Stomach (tissue), 9 donors: ENCODE results near the gene SOCS3. TPM values are rescaled to one million over a fixed set of nuclear protein-coding genes. Genes with fewer than 3 reads are reported as not detected.

Source experiments
- DNase-seq, 2 donors: peaks; one replicate each; pipeline versions ENCODE4 v3.0.0 to v3.0.0-alpha.2; 2013 to 2019
- H3K27ac ChIP-seq, 5 donors: fragments of 200-600 bp in 4 of 5; sonication (generic) in 4 of 5; one replicate each; pipeline ENCODE4 v1.5.1; 2013 to 2019; ENCODE audit warnings: mild to moderate bottlenecking in 1 of 5, moderate library complexity in 1 of 5
- H3K27me3 ChIP-seq, 3 donors: fragments of 200-600 bp; sonication (generic); one replicate each; pipeline ENCODE4 v1.5.1; 2017 to 2019; ENCODE audit warnings: mixed run types in 1 of 3
- H3K36me3 ChIP-seq, 4 donors: fragments of 200-600 bp; sonication (generic); 1 replicate in 3 of 4; 2 replicates in 1 of 4; pipeline ENCODE4 v1.5.1; 2016 to 2019
- H3K4me1 ChIP-seq, 4 donors: fragments of 200-600 bp; sonication (generic); one replicate each; pipeline ENCODE4 v1.5.1; 2016 to 2019
- H3K4me3 ChIP-seq, 4 donors: fragments of 200-600 bp; sonication (generic) in 3 of 4; one replicate each; pipeline ENCODE4 v1.5.1; 2016 to 2019; ENCODE audit warnings: mild to moderate bottlenecking in 1 of 4
- H3K9me3 ChIP-seq, 4 donors: fragments of 200-600 bp; sonication (generic); one replicate each; pipeline ENCODE4 v1.5.1; 2016 to 2019
- EP300 ChIP-seq: sonication (generic); formaldehyde crosslinking; IDR thresholded peaks from one replicate; pipeline ENCODE4 v1.6.1; 2017; ENCODE audit warnings: antibody characterized with exemption
- POLR2A ChIP-seq, 4 donors: fragments of 450-650 bp; IDR thresholded peaks; one replicate each; pipeline ENCODE4 v1.6.1; 2016; ENCODE audit warnings: antibody characterized with exemption in 4 of 4, control low read depth in 2 of 4, mild to moderate bottlenecking in 1 of 4, moderate library complexity in 1 of 4
- POLR2AphosphoS5 ChIP-seq, 3 donors: sonication (generic); formaldehyde crosslinking; IDR thresholded peaks; one replicate each; pipeline ENCODE4 v1.6.1; 2016; ENCODE audit warnings: antibody characterized with exemption in 3 of 3
- WGBS, 5 donors: extraction: QIAGEN DNeasy Blood & Tissue Kit in 3 of 5; methylation state at CpG; one replicate each; pipeline versions ENCODE4 v1.1.5 to v1.1.7; 2013 to 2018; 5-methylcytosine and 5-hydroxymethylcytosine counted together
- intact Hi-C: fragments of 100-400 bp; cut with DNase I; formaldehyde crosslinking; loops from one replicate; pipeline ENCODE4 v1.15.1; 2023; ENCODE audit warnings: low total_unique reads
- polyA plus RNA-seq, 3 donors: library from polyadenylated mRNA; stranded (reverse); fragments of 200-250 nt; gene quantifications; one replicate each; pipeline ENCODE4 v1.2.3, GENCODE V29; 2013
- total RNA-seq, 5 donors: library from RNA; depleted of rRNA; stranded (reverse); fragments of >200 nt; gene quantifications; one replicate each; pipeline versions ENCODE4 v1.1.0 to v1.2.3, GENCODE V29; 2014 to 2016
- TF ChIP-seq, protein P1 (sequence below), 7 experiments: fragments of 450-650 bp in 4 of 7; fragments of 200-600 bp in 3 of 7; sonication (generic) in 3 of 7; IDR thresholded peaks; one replicate each; pipeline ENCODE4 v1.5.1; 2016 to 2019; ENCODE audit warnings: antibody characterized with exemption in 7 of 7, control low read depth in 2 of 7, mild to moderate bottlenecking in 1 of 7
- donor health status: healthy with polysubstance abuse.
- donor health status: Bipolar disorder and iron deficiency.
- donor health status: healthy.

SOCS3 gene
- total and polyA plus RNA-seq, 8 donors, result 18.7 to 62.9 (median 50.1) TPM

DNA sequence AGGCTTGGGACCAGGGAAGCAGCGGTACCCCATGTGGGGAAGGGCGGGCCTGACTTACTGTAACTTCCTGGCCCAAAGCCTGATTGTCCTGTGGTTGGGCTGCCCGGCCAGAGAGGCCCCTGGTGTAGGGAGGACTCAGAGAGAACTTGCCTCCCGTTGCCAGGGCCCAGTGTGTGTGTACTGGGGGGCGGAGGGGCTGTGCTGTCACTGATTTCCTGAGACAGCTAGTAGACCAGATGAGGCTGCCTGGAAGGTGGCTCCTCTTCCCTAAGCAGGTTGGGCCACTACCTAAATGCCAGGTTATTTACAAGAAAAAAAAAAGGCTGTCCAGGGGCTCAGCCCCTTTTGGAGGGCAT, 16.7 kb downstream of the SOCS3 start:
- Histone ChIP-seq H3K4me3 (peak overlapping the region in 2 of 4 donors; percentile 17 to 25), H3K36me3 (no peaks in the 10 kb centered on the region), H3K27me3 (no peaks in the 10 kb centered on the region), H3K27ac (peak overlapping the region; percentile 86 to 96 (median 89)), H3K4me1 (peaks cover 31 to 91% (median 52%) of the 10 kb centered on the region in 4 donors), H3K9me3 (no peaks in the 10 kb centered on the region)
- WGBS, 5 donors, result 8 to 21% (median 12%) methylated on average over 3 to 5 of the region's 5 CpGs
- intact Hi-C loops, result no loop called here
- TF ChIP-seq POLR2AphosphoS5 (IDR thresholded peaks at IDR 0.05) (no peak), POLR2A (IDR thresholded peaks at IDR 0.05) (no peak), EP300 (peak; percentile 41)
- TF ChIP-seq, protein P1, sequence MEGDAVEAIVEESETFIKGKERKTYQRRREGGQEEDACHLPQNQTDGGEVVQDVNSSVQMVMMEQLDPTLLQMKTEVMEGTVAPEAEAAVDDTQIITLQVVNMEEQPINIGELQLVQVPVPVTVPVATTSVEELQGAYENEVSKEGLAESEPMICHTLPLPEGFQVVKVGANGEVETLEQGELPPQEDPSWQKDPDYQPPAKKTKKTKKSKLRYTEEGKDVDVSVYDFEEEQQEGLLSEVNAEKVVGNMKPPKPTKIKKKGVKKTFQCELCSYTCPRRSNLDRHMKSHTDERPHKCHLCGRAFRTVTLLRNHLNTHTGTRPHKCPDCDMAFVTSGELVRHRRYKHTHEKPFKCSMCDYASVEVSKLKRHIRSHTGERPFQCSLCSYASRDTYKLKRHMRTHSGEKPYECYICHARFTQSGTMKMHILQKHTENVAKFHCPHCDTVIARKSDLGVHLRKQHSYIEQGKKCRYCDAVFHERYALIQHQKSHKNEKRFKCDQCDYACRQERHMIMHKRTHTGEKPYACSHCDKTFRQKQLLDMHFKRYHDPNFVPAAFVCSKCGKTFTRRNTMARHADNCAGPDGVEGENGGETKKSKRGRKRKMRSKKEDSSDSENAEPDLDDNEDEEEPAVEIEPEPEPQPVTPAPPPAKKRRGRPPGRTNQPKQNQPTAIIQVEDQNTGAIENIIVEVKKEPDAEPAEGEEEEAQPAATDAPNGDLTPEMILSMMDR (IDR thresholded peaks at IDR 0.05), result no peak
- peak; percentile 52 to 90 for DNase-seq

DNA sequence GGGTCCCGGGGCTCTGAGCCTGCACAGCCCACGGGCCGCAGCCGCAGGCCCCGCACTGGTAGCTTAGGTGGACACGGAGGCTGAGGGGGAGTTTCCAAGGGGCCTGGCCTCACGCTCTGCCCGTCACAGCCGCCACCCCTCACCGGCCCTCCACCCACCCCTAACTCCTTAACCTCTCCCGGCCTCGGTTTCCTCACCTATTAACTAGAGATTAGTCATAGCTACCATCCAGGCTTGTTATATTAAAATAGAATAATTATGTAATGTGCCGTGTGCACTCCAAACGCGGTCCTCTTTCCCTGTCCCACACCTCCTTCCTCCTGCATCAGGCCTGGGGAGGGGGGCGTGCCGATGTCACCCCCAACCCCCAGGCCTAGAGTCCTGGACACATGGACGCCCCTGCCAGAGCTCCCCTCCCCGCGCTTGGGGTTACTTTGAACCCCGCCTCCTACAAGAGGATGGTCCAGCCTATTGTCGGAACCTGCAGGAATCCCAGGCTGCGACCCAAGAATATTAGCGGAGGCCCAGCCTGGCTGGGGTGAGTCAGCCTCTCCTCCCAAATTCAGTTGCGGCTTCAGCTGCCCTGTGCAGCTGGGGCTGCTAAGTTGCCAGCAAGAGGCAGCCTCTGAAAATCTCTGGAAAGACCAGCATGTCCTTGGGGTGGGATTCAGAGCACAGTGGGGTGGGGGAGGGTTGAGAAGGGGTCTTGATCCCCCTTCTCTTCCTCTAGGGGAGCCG, 17.3 kb downstream of the SOCS3 start:
- peak overlapping the region; percentile 25 to 39 (median 34) for H3K4me3 ChIP-seq
- no peaks in the 10 kb centered on the region for H3K27me3 ChIP-seq
- H3K27ac ChIP-seq, result peak overlapping the region; percentile 86 to 96 (median 89)
- 40 to 58% (median 55%) methylated on average over 24 to 26 of the region's 26 CpGs for WGBS, 5 donors
- DNase-seq, result peak in 1 of 2 donors; percentile 81
- intact Hi-C loops, result no loop called here
- no peaks in the 10 kb centered on the region for H3K9me3 ChIP-seq
- no peaks in the 10 kb centered on the region for H3K36me3 ChIP-seq
- no peak for TF ChIP-seq EP300
- TF ChIP-seq, protein P1 (IDR thresholded peaks at IDR 0.05), result no peak
- TF ChIP-seq POLR2A (IDR thresholded peaks at IDR 0.05), result no peak
- TF ChIP-seq POLR2AphosphoS5 (IDR thresholded peaks at IDR 0.05), result no peak
- H3K4me1 ChIP-seq, result peaks cover 31 to 90% (median 52%) of the 10 kb centered on the region in 4 donors

DNA sequence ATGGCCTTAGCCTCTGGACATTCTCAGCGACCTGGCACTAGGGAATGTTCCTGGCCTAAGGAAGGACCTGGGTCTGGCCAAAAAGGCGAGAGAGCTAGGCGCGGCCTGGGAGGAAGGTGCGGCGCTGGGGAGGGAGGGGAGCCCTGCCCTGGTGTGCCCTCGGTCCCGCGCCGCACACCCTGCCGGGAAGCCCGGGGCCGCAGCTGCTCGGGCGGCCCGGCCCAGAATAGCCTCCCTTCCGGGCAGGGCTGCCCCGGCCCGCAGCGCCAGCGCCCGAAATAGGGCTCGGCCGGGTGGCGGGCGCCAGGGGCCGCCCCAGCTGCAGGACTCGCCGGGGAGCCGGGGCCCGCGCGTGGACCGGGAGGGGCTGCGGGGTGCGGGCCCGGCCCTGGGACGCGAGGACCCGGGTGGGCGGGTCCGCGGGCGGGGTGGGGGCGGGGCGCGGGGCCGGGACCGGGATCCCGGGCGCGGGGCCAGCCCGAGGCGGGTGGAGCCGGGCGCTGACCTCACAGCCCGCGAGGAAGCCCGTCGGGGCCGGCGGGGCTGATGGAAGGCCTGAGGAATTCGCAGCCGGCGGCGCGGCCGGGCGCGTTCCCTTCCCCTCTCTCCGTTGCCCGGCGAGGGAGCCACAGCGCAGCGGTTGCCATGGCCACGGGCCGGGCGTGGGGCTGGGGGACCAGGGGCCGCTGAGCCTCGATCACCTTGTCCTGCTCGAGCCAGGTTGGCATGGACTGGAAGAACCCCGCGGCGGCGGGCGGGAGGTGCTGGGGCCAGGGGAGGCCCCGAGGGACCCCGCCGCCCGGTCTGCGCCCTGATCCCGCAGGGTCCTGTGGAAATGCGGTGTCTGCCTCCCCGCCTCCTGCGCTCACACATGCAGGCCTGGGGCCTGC, 18.1 kb downstream of the SOCS3 start:
- Histone ChIP-seq H3K4me1 (peaks cover 31 to 88% (median 52%) of the 10 kb centered on the region in 4 donors), H3K27me3 (no peaks in the 10 kb centered on the region), H3K4me3 (peak overlapping the region; percentile 25 to 39 (median 34)), H3K27ac (peak overlapping the region; percentile 89 to 96 (median 91)), H3K36me3 (no peaks in the 10 kb centered on the region), H3K9me3 (no peaks in the 10 kb centered on the region)
- TF ChIP-seq, protein P1 (IDR thresholded peaks at IDR 0.05), result no peak
- peak; percentile 64 for TF ChIP-seq EP300
- TF ChIP-seq POLR2AphosphoS5 (IDR thresholded peaks at IDR 0.05), result peak; percentile 46 to 72 (median 48)
- intact Hi-C loops, result no loop called here
- peak; percentile 79 to 95 for DNase-seq
- WGBS, 5 donors, result 5 to 20% (median 12%) methylated on average over 31 to 95 of the region's 95 CpGs

DNA sequence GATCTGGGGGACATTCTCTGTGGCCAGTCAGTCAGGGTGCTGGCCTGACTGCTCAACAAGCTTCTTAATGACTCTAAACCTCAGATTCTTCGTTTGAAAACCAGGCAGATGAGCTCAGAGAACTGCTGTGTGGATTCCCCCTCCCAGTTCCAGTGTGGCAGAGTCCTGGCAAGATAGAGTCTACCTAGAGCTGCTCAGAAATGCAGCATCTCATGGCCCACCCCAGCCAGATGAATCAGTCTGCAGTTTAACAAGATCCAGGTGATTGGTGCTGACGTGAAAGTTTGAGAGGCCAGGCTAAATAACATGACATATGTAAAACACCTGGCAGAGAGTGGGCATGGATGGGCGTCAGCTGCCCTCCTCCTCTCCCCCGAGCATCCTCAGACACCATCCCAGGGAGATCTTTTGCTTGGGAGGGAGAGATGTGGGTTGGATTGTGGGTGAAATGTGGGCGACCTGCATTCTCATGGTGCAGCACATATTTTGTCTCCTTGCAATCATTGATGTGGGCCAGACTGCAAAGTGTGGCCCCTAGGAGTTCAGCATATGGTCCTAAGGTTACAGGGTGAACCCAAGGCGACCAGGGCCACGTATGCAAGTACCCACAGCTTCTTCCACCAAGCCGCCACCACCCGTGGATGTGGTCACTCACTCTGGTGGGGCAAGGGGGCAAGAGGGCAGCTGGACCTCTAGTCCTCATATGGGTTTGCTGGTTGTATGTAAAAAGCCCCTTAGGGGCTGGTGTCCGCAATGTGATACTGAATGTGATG, 19.5 kb downstream of the SOCS3 start:
- TF ChIP-seq, protein P1 (IDR thresholded peaks at IDR 0.05), result no peak
- TF ChIP-seq EP300, result no peak
- TF ChIP-seq POLR2A (IDR thresholded peaks at IDR 0.05), result no peak
- no peak for TF ChIP-seq POLR2AphosphoS5 (IDR thresholded peaks at IDR 0.05)
- Histone ChIP-seq H3K27me3 (no peaks in the 10 kb centered on the region), H3K4me1 (peaks cover 25 to 80% (median 45%) of the 10 kb centered on the region in 4 donors), H3K36me3 (no peaks in the 10 kb centered on the region), H3K4me3 (no peak overlapping the region), H3K9me3 (no peaks in the 10 kb centered on the region), H3K27ac (peak overlapping the region in 4 of 5 donors; percentile 89 to 96 (median 90))
- WGBS, 5 donors, result 81 to 89% (median 84%) methylated on average over 10 of the region's 10 CpGs
- DNase-seq, result no peak
- intact Hi-C loops, result no loop called here
